GM12892 (cell line): ENCODE data around the gene TBC1D22A.
"Not testable (repeated sequence)": the region's sequence is repeated elsewhere in the genome, so short reads cannot be mapped to it uniquely, and the experiment has no call there.

Experiments
- POLR2A ChIP-seq: IDR thresholded peaks from 2 replicates; pipeline ENCODE4 v1.6.1; 2011; ENCODE audit warnings: low read depth, low read length, control low read depth
- POLR2AphosphoS5 ChIP-seq: IDR thresholded peaks from 2 replicates; pipeline ENCODE4 v1.6.1; 2011; ENCODE audit warnings: low read depth, low read length, control low read depth
- TAF1 ChIP-seq: IDR thresholded peaks from 2 replicates; pipeline ENCODE4 v1.6.1; 2011; ENCODE audit warnings: low read depth, mild to moderate bottlenecking, control low read depth, low read length, borderline replicate concordance

DNA sequence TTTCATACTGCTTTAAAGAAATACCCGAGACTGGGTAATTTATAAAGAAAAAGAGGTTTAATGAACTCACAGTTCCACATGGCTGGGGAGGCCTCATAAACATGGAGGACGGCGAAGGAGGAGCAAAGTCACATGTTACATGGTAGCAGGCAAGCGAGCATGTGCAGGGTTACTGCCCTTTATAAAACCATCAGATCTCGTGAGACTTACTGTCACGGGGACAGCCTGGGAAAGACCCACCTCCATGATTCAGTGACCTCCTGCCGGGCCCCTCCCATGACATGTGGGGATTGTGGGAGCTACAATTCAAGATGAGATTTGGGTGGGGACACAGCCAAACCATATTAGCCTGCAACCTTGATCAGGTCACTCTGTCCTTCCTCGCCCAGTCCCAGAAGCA lies 378.5 kb downstream of the TBC1D22A start:
- TF ChIP-seq POLR2A, POLR2AphosphoS5, TAF1: not testable (repeated sequence)
